A673 (cell line): Measurements from ENCODE around the gene AIFM3. TPM values are rescaled to one million over a fixed set of nuclear protein-coding genes. Genes with fewer than 3 reads are reported as not detected.

Source experiments
- BruUV-seq: library from RNA; stranded (reverse); fragments of 400-500 nt; replicated peaks from 2 replicates; lab custom pipeline; 2021; lab: Mats Ljungman, UMichigan
- CTCF ChIA-PET: fragments of 300-600 bp; sonication (Branson Sonifier 250); formaldehyde crosslinking; loops from one replicate; lab custom pipeline; 2022; ENCODE audit warnings: antibody characterized with exemption; lab: Charles Lee
- POLR2A ChIA-PET: fragments of 300-600 bp; sonication (Branson Sonifier 250); formaldehyde crosslinking; loops from one replicate; lab custom pipeline; 2022; ENCODE audit warnings: antibody characterized with exemption; ENCODE audit not compliant: low non-redundant PET; lab: Charles Lee
- DNase-seq: peaks from one replicate; pipeline ENCODE4 v3.0.0-alpha.2; 2015; ENCODE audit warnings: low spot score
- H3K27ac ChIP-seq: fragments of 200-600 bp; sonication (generic); 2 replicates; pipeline ENCODE4 v1.5.1; 2016; ENCODE audit warnings: mixed run types, low read depth, mild to moderate bottlenecking, mixed read lengths, antibody characterized with exemption, low read length; ENCODE audit not compliant: poor library complexity, severe bottlenecking
- H3K27me3 ChIP-seq: fragments of 200-600 bp; sonication (generic); replicated peaks from 2 replicates; pipeline ENCODE4 v1.6.1; 2017; ENCODE audit warnings: mixed run types, low read depth, mild to moderate bottlenecking, mixed read lengths, antibody characterized with exemption, low read length; ENCODE audit not compliant: insufficient read depth, poor library complexity
- H3K36me3 ChIP-seq: fragments of 200-600 bp; sonication (generic); 2 replicates; pipeline ENCODE4 v1.6.1; 2016; ENCODE audit warnings: mixed run types, mild to moderate bottlenecking, mixed read lengths, antibody characterized with exemption, low read length; ENCODE audit not compliant: insufficient read depth, poor library complexity, severe bottlenecking
- H3K4me1 ChIP-seq: fragments of 200-600 bp; sonication (generic); 2 replicates; pipeline ENCODE4 v1.6.1; 2017; ENCODE audit warnings: mixed run types, mild to moderate bottlenecking, mixed read lengths, antibody characterized with exemption, low read length; ENCODE audit not compliant: insufficient read depth, poor library complexity, severe bottlenecking
- H3K4me3 ChIP-seq: fragments of 200-600 bp; sonication (generic); 2 replicates; pipeline ENCODE4 v1.5.1; 2016; ENCODE audit warnings: low read depth, mixed run types, mild to moderate bottlenecking, mixed read lengths, low read length; ENCODE audit not compliant: poor library complexity, severe bottlenecking
- H3K9me3 ChIP-seq: fragments of 200-600 bp; sonication (generic); 2 replicates; pipeline ENCODE4 v1.6.1; 2016; ENCODE audit warnings: mixed run types, low read depth, mild to moderate bottlenecking, mixed read lengths, antibody characterized with exemption, low read length; ENCODE audit not compliant: poor library complexity, severe bottlenecking
- EZH2 ChIP-seq: fragments of 200-600 bp; sonication (generic); IDR thresholded peaks from 2 replicates; pipeline ENCODE4 v1.6.1; 2017; ENCODE audit warnings: borderline replicate concordance, low read depth, mild to moderate bottlenecking, mixed read lengths, antibody characterized with exemption, low read length; ENCODE audit not compliant: poor library complexity, severe bottlenecking
- intact Hi-C: fragments of 100-400 bp; cut with micrococcal nuclease; formaldehyde crosslinking; loops from one replicate; pipeline ENCODE4 v1.10.0; 2022; ENCODE audit not compliant: unreplicated experiment
- total RNA-seq: library from RNA; stranded (reverse); gene quantifications from 2 replicates; pipeline ENCODE4 v1.2.3, GENCODE V29; 2021
- TF ChIP-seq, protein P1 (sequence below): fragments of 300-800, 200-600 bp; sonication (generic); conservative IDR thresholded peaks from 2 replicates; pipeline ENCODE4 v1.5.1; 2017; ENCODE audit warnings: low read depth, mild to moderate bottlenecking, antibody characterized with exemption, low read length, moderate library complexity, mixed read lengths

Gene AIFM3
- total RNA-seq, 1 experiment from 2014 or later, result not detected

GRCh38 chr22:20998411-20999336 lies 31.6 kb downstream of the AIFM3 start:
- ChIA-PET CTCF (no interaction called here), POLR2A (no interaction called here)
- DNase-seq, result no peak

DNA sequence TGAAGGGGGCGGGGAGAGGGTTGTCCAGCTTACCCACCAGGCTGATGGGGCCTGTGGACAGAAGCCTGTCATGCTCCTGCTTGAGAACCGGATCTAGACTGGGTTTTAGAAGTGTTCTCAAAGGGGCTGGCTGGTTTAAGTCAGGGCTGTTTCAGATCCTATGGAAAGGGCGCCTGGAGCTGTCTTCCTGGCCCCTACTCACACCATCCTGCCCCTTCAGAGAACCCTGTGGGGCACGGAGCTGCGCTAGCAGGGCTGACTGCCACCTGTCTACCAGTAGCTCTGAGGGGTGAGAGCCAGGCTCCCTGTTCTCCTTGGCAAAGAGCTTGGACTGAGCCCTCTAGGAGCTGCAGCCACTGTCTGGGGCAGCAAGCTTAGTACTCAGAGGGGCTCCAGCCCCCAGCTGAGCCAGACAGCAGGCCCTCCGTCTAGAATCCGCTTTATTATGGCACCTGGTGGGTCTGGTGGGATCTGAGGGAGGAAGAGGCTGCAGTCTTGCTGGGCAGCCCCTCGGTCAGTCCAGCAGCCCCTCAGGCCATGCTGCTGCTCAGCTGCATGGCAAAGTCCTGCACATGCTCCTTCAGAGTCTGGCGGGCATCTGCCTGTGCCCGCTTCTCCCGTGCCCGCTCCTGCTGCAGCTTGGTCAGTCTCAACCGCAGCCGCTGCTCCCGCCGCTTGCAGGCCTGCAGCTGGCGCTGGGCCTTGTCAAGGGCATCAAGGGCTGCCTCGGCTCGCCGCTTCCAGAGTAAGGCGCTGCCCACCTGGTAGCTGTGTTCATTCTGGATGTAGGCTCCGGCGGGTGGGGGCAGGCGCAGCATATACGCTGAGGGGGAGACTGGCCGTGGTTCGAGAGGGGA lies 32.5 kb downstream of the AIFM3 start:
- CTCF ChIA-PET, result no interaction called here

More at GRCh38 chr22:20998411-20999336, 31.6 kb downstream of the AIFM3 start:
- Histone ChIP-seq H3K36me3 (peaks cover 21% of the 10 kb centered on the region), H3K9me3 (no peaks in the 10 kb centered on the region), H3K27ac (no peak overlapping the region), H3K27me3 (no peaks in the 10 kb centered on the region), H3K4me1 (peaks cover 18% of the 10 kb centered on the region), H3K4me3 (no peak overlapping the region)
- no TSS peak for BruUV-seq
- TF ChIP-seq EZH2, result no peak
- TF ChIP-seq, protein P1, sequence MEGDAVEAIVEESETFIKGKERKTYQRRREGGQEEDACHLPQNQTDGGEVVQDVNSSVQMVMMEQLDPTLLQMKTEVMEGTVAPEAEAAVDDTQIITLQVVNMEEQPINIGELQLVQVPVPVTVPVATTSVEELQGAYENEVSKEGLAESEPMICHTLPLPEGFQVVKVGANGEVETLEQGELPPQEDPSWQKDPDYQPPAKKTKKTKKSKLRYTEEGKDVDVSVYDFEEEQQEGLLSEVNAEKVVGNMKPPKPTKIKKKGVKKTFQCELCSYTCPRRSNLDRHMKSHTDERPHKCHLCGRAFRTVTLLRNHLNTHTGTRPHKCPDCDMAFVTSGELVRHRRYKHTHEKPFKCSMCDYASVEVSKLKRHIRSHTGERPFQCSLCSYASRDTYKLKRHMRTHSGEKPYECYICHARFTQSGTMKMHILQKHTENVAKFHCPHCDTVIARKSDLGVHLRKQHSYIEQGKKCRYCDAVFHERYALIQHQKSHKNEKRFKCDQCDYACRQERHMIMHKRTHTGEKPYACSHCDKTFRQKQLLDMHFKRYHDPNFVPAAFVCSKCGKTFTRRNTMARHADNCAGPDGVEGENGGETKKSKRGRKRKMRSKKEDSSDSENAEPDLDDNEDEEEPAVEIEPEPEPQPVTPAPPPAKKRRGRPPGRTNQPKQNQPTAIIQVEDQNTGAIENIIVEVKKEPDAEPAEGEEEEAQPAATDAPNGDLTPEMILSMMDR, result no peak
- intact Hi-C loops, result no loop called here

More for the DNA sequence above, 32.5 kb downstream of the AIFM3 start:
- POLR2A ChIA-PET, result interaction anchor here (0.6 kb wide), 1 partner anchor 11 kb away, joined by 3 read pairs; no protein-coding TSS in a partner anchor
- Histone ChIP-seq H3K4me3 (no peak overlapping the region), H3K36me3 (peaks cover 21% of the 10 kb centered on the region), H3K27me3 (no peaks in the 10 kb centered on the region), H3K4me1 (peaks cover 18% of the 10 kb centered on the region), H3K27ac (no peak overlapping the region), H3K9me3 (no peaks in the 10 kb centered on the region)
- no TSS peak for BruUV-seq
- intact Hi-C loops, result loop anchor here (2.0 kb wide), 1 partner anchor 81 kb away; no protein-coding TSS in a partner anchor
- no peak for DNase-seq
- no peak for TF ChIP-seq EZH2
- TF ChIP-seq, protein P1, result no peak
